Measurements from ENCODE around the gene PXN. TPM values are rescaled to one million over a fixed set of nuclear protein-coding genes. Genes with fewer than 3 reads are reported as not detected.

The PXN gene
- total RNA-seq, 4 donors from 2014 or later: 37.2 to 63.7 (median 51.6) TPM

GRCh38 chr12:120172053-120172452 lies 93.5 kb downstream of the PXN start:
- no peak for TF ChIP-seq POLR2AphosphoS5 (IDR thresholded peaks at IDR 0.05)
- no peak for TF ChIP-seq EP300 (IDR thresholded peaks at IDR 0.05)
- no peak for TF ChIP-seq POLR2A (IDR thresholded peaks at IDR 0.05)
- TF ChIP-seq CTCF (IDR thresholded peaks at IDR 0.05): no peak
- H3K27me3 ChIP-seq: no peaks in the 10 kb centered on the region
- no peak overlapping the region for H3K27ac ChIP-seq
- no peak for DNase-seq (ENCODE audit: low spot score in 2 of 2)
- no peak overlapping the region for H3K4me3 ChIP-seq
- WGBS: 90% methylated on average over 3 of the region's 3 CpGs
- H3K36me3 ChIP-seq: peaks cover 97% of the 10 kb centered on the region
- H3K4me1 ChIP-seq: no peaks in the 10 kb centered on the region
- H3K9me3 ChIP-seq: no peaks in the 10 kb centered on the region

- no peak overlapping the region for H3K4me3 ChIP-seq
- no peaks in the 10 kb centered on the region for H3K9me3 ChIP-seq
- TF ChIP-seq CTCF (IDR thresholded peaks at IDR 0.05): no peak
- no peak for TF ChIP-seq POLR2A (IDR thresholded peaks at IDR 0.05)
- TF ChIP-seq POLR2AphosphoS5 (IDR thresholded peaks at IDR 0.05): no peak
- no peak for TF ChIP-seq EP300 (IDR thresholded peaks at IDR 0.05)
- H3K27ac ChIP-seq: no peak overlapping the region
- no peak for DNase-seq (ENCODE audit: low spot score in 2 of 2)
- H3K27me3 ChIP-seq: no peaks in the 10 kb centered on the region
- H3K4me1 ChIP-seq: no peaks in the 10 kb centered on the region
- H3K36me3 ChIP-seq: peaks cover 96% of the 10 kb centered on the region
- 86% methylated on average over 6 of the region's 7 CpGs for WGBS
These were observed 94.9 kb downstream of the PXN start for GRCh38 chr12:120170631-120171030.

- no peak for DNase-seq (ENCODE audit: low spot score in 2 of 2)
- Histone ChIP-seq H3K4me1 (no peaks in the 10 kb centered on the region), H3K27ac (no peak overlapping the region), H3K36me3 (peaks cover 96% of the 10 kb centered on the region), H3K27me3 (no peaks in the 10 kb centered on the region), H3K4me3 (no peak overlapping the region), H3K9me3 (no peaks in the 10 kb centered on the region)
- WGBS: 100% methylated on average over 2 of the region's 2 CpGs
- TF ChIP-seq CTCF (IDR thresholded peaks at IDR 0.05): no peak
- TF ChIP-seq POLR2A (IDR thresholded peaks at IDR 0.05): no peak
- no peak for TF ChIP-seq POLR2AphosphoS5 (IDR thresholded peaks at IDR 0.05)
- TF ChIP-seq EP300 (IDR thresholded peaks at IDR 0.05): no peak
These were observed 95.6 kb downstream of the PXN start for GRCh38 chr12:120169946-120170345.

- H3K4me3 ChIP-seq: no peak overlapping the region
- no peaks in the 10 kb centered on the region for H3K4me1 ChIP-seq
- H3K9me3 ChIP-seq: no peaks in the 10 kb centered on the region
- H3K36me3 ChIP-seq: peaks cover 93% of the 10 kb centered on the region
- no peak for DNase-seq (ENCODE audit: low spot score in 2 of 2)
- no peak overlapping the region for H3K27ac ChIP-seq
- 93% methylated on average over 4 of the region's 4 CpGs for WGBS
- TF ChIP-seq EP300 (IDR thresholded peaks at IDR 0.05) (no peak), POLR2A (IDR thresholded peaks at IDR 0.05) (no peak), POLR2AphosphoS5 (IDR thresholded peaks at IDR 0.05) (no peak), CTCF (IDR thresholded peaks at IDR 0.05) (no peak)
- no peaks in the 10 kb centered on the region for H3K27me3 ChIP-seq
These were observed 97.2 kb downstream of the PXN start for GRCh38 chr12:120168337-120168736.

- Histone ChIP-seq H3K4me1 (no peaks in the 10 kb centered on the region), H3K27ac (no peak overlapping the region), H3K27me3 (no peaks in the 10 kb centered on the region), H3K36me3 (peaks cover 93% of the 10 kb centered on the region), H3K4me3 (no peak overlapping the region), H3K9me3 (no peaks in the 10 kb centered on the region)
- no peak for TF ChIP-seq POLR2AphosphoS5 (IDR thresholded peaks at IDR 0.05)
- TF ChIP-seq EP300 (IDR thresholded peaks at IDR 0.05): no peak
- no peak for TF ChIP-seq POLR2A (IDR thresholded peaks at IDR 0.05)
- no peak for TF ChIP-seq CTCF (IDR thresholded peaks at IDR 0.05)
- 76% methylated on average over 6 of the region's 6 CpGs for WGBS
- DNase-seq (ENCODE audit: low spot score in 2 of 2): no peak
These were observed 97.9 kb downstream of the PXN start for GRCh38 chr12:120167529-120168095.

Data from suprapubic skin (tissue), 4 donors.